Measurements from ENCODE around the gene RNF223. TPM values are rescaled to one million over a fixed set of nuclear protein-coding genes. Genes with fewer than 3 reads are reported as not detected.

Gene RNF223
- total RNA-seq, 4 donors from 2014 or later = not detected

DNA sequence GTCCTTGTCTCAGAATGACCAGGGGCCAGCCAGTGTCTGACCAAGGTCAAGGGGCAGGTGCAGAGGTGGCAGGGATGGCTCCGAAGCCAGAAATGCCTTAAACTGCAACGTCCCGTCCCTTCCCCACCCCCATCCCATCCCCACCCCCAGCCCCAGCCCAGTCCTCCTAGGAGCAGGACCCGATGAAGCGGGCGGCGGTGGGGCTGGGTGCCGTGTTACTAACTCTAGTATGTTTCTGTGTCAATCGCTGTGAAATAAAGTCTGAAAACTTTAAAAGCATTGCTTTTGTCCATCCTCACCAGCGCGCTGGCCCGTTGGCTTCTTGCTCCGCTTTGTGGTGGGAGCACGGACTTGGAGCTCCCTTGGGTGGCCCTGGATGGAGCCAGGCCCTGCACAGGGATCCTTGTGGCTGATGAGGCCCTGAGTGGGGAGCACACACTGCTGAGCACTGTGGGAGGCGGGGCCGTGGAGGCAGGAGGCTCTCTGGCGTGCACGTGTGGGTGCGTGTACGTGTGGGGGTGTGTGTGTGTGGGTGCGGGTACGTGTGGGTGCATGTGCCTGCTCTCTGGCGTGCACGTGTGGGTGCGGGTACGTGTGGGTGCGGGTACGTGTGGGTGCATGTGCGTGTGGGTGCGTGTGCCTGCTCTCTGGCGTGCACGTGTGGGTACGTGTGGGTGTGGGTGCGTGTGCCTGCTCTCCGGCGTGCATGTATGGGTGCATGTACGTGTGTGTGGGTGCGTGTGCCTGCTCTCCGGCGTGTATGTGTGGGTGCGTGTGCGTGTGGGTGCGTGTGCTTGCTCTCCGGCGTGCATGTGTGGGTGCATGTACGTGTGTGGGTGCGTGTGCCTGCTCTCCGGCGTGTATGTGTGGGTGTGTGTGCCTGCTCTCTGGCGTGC, 18.0 kb downstream of the RNF223 start:
- H3K4me3 ChIP-seq (replicated peaks in 1 of 3) = no peak overlapping the region
- peaks cover 14 to 20% of the 10 kb centered on the region in 2 donors for H3K36me3 ChIP-seq
- intact Hi-C loops (cut with DNase I) = no loop called here
- DNase-seq = no peak
- no peak for TF ChIP-seq CTCF (IDR thresholded peaks at IDR 0.05)
- no peak for TF ChIP-seq POLR2A (IDR thresholded peaks at IDR 0.05)
- WGBS, 2 donors = 89 to 91% methylated on average over 48 to 50 of the region's 50 CpGs
- no peaks in the 10 kb centered on the region for H3K27me3 ChIP-seq
- no peak overlapping the region for H3K27ac ChIP-seq
- peaks cover 12 to 17% of the 10 kb centered on the region in 2 donors for H3K4me1 ChIP-seq
- H3K9me3 ChIP-seq = no peaks in the 10 kb centered on the region

DNA sequence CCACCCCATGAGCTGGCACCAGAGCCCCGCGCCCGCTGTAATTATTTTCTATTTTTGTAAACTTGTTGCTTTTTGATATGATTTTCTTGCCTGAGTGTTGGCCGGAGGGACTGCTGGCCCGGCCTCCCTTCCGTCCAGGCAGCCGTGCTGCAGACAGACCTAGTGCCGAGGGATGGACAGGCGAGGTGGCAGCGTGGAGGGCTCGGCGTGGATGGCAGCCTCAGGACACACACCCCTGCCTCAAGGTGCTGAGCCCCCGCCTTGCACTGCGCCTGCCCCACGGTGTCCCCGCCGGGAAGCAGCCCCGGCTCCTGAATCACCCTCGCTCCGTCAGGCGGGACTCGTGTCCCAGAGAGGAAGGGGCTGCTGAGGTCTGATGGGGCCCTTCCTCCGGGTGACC, 19.1 kb downstream of the RNF223 start:
- 90 to 91% methylated on average over 22 to 23 of the region's 23 CpGs for WGBS, 2 donors
- Histone ChIP-seq H3K36me3 (peaks cover 21 to 31% of the 10 kb centered on the region in 2 donors), H3K9me3 (no peaks in the 10 kb centered on the region), H3K27ac (no peak overlapping the region), H3K4me3 (replicated peaks in 1 of 3) (no peak overlapping the region), H3K27me3 (no peaks in the 10 kb centered on the region), H3K4me1 (peaks cover 11 to 17% of the 10 kb centered on the region in 2 donors)
- DNase-seq = no peak
- intact Hi-C loops (cut with DNase I) = no loop called here
- TF ChIP-seq POLR2A (IDR thresholded peaks at IDR 0.05) (no peak), CTCF (IDR thresholded peaks at IDR 0.05) (no peak)

- no peaks in the 10 kb centered on the region for H3K9me3 ChIP-seq
- peaks cover 21 to 32% of the 10 kb centered on the region in 2 donors for H3K36me3 ChIP-seq
- H3K27me3 ChIP-seq = no peaks in the 10 kb centered on the region
- TF ChIP-seq POLR2A (IDR thresholded peaks at IDR 0.05) = no peak
- TF ChIP-seq CTCF (IDR thresholded peaks at IDR 0.05) = no peak
- DNase-seq = no peak
- H3K4me3 ChIP-seq (replicated peaks in 1 of 3) = no peak overlapping the region
- peaks cover 7 to 12% of the 10 kb centered on the region in 2 donors for H3K4me1 ChIP-seq
- WGBS, 2 donors = 93 to 95% methylated on average over 10 to 13 of the region's 18 CpGs
- intact Hi-C loops (cut with DNase I) = no loop called here
- H3K27ac ChIP-seq = no peak overlapping the region
Measured at GRCh38 chr1:1054099-1054700, 19.9 kb downstream of the RNF223 start.

DNA sequence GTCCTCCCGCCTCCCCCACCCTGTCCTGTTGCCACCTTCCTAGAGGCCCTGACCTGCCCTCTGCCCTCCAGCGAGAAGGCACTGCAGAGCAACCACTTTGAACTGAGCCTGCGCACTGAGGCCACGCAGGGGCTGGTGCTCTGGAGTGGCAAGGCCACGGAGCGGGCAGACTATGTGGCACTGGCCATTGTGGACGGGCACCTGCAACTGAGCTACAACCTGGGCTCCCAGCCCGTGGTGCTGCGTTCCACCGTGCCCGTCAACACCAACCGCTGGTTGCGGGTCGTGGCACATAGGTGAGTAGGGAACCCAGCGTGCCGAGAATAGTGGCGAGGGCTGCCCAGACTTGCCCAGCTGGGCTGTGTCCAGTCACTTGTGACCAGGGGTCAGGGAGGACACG, 20.4 kb downstream of the RNF223 start:
- Histone ChIP-seq H3K4me3 (replicated peaks in 1 of 3) (no peak overlapping the region), H3K9me3 (no peaks in the 10 kb centered on the region), H3K27me3 (no peaks in the 10 kb centered on the region), H3K27ac (no peak overlapping the region), H3K4me1 (peaks cover 2 to 7% of the 10 kb centered on the region in 2 donors), H3K36me3 (peaks cover 21 to 32% of the 10 kb centered on the region in 2 donors)
- 90 to 95% methylated on average over 17 to 18 of the region's 18 CpGs for WGBS, 2 donors
- intact Hi-C loops (cut with DNase I) = no loop called here
- no peak for TF ChIP-seq POLR2A (IDR thresholded peaks at IDR 0.05)
- no peak for TF ChIP-seq CTCF (IDR thresholded peaks at IDR 0.05)
- no peak for DNase-seq

DNA sequence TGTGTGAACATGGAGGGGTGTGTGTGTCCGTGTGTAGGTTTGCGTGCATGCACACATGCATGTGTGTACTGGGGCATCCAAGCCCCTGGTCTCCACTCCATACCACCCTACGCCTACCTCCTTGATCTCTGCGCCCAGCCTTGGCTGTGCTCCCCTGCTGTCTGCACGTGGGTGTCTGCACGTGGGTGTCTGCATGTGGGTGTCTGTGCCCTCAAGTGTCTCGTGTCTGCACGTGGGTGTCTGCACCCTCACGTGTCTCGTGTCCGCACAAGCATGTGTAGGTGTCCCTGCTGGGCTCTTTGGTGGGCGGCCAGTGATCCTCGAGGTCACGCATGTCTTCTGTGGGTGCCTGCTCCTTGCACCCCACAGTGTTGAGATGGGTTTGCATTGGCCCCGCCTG, 21.1 kb downstream of the RNF223 start:
- no peak overlapping the region for H3K4me3 ChIP-seq (replicated peaks in 1 of 3)
- peaks cover 22 to 32% of the 10 kb centered on the region in 2 donors for H3K36me3 ChIP-seq
- 95% methylated on average over 7 to 15 of the region's 15 CpGs for WGBS, 2 donors
- intact Hi-C loops (cut with DNase I) = no loop called here
- H3K27me3 ChIP-seq = no peaks in the 10 kb centered on the region
- H3K27ac ChIP-seq = no peak overlapping the region
- H3K9me3 ChIP-seq = no peaks in the 10 kb centered on the region
- H3K4me1 ChIP-seq = peaks cover 0 to under 1% of the 10 kb centered on the region in 2 donors
- no peak for DNase-seq
- TF ChIP-seq POLR2A (IDR thresholded peaks at IDR 0.05) = no peak
- TF ChIP-seq CTCF (IDR thresholded peaks at IDR 0.05) = no peak

Data from thyroid gland (tissue), 4 donors.